ENCODE results near the gene LRIG3. TPM values are rescaled to one million over a fixed set of nuclear protein-coding genes. Genes with fewer than 3 reads are reported as not detected.

The LRIG3 gene
- total and polyA plus RNA-seq, 4 donors = 2.9 to 17.0 (median 10.7) TPM

GRCh38 chr12:58918469-58918844 is 1.8 kb downstream of the LRIG3 start:
- H3K9ac ChIP-seq (ENCODE audit: low read depth in 1 of 2, low read length in 2 of 2) = peak overlapping the region; percentile 79 to 92
- TF ChIP-seq FOXA2 (IDR thresholded peaks at IDR 0.05) (no peak), NR2F2 (IDR thresholded peaks at IDR 0.05) (no peak), JUND (IDR thresholded peaks at IDR 0.05) (no peak), TAF1 (conservative IDR thresholded peaks at IDR 0.05) (no peak), ATF3 (IDR thresholded peaks at IDR 0.05) (no peak), GABPA (IDR thresholded peaks at IDR 0.05 in 1 of 2, conservative IDR thresholded peaks at IDR 0.05 in 1 of 2) (no peak), RXRA (IDR thresholded peaks at IDR 0.05) (no peak), ZBTB33 (IDR thresholded peaks at IDR 0.05) (no peak), YY1 (IDR thresholded peaks at IDR 0.05) (no peak), CTCF (IDR thresholded peaks at IDR 0.05; ENCODE audit: low read depth, low read length, missing input control) (no peak), MAX (IDR thresholded peaks at IDR 0.05) (no peak), HNF4G (IDR thresholded peaks at IDR 0.05) (no peak), SP1 (IDR thresholded peaks at IDR 0.05) (no peak), REST (IDR thresholded peaks at IDR 0.05) (no peak), HNF4A (conservative IDR thresholded peaks at IDR 0.05) (no peak), FOXA1 (IDR thresholded peaks at IDR 0.05) (no peak), EGR1 (IDR thresholded peaks at IDR 0.05; ENCODE audit: low read depth in 2 of 2) (no peak)
- H3K9me3 ChIP-seq (ENCODE audit: control insufficient read depth in 4 of 4, low read length in 3 of 4) = no peaks in the 10 kb centered on the region
- WGBS = 16% methylated on average over 4 of the region's 4 CpGs
- peak overlapping the region; percentile 52 to 74 (median 53) for H3K4me3 ChIP-seq (ENCODE audit: low read depth in 1 of 3, low read length in 3 of 3)
- H3K27me3 ChIP-seq (ENCODE audit: control insufficient read depth in 4 of 4, insufficient read depth in 4 of 4, low read length in 3 of 4) = no peaks in the 10 kb centered on the region
- H3K36me3 ChIP-seq (ENCODE audit: control insufficient read depth in 4 of 4, insufficient read depth in 3 of 4, low read depth in 1 of 4, low read length in 3 of 4) = peaks cover 0 to 1% (median 0%) of the 10 kb centered on the region in 4 donors
- DNase-seq (ENCODE audit: low spot score) = no peak
- H3K27ac ChIP-seq (ENCODE audit: low read depth in 1 of 2, low read length in 2 of 2) = peak overlapping the region; percentile 72 to 95
- peaks cover 2 to 30% (median 26%) of the 10 kb centered on the region in 4 donors for H3K4me1 ChIP-seq (ENCODE audit: control insufficient read depth in 4 of 4, insufficient read depth in 4 of 4, low read length in 3 of 4)

Measured in liver (tissue), 9 donors.